ENCODE results near the gene PARD6A.

The PARD6A gene

DNA sequence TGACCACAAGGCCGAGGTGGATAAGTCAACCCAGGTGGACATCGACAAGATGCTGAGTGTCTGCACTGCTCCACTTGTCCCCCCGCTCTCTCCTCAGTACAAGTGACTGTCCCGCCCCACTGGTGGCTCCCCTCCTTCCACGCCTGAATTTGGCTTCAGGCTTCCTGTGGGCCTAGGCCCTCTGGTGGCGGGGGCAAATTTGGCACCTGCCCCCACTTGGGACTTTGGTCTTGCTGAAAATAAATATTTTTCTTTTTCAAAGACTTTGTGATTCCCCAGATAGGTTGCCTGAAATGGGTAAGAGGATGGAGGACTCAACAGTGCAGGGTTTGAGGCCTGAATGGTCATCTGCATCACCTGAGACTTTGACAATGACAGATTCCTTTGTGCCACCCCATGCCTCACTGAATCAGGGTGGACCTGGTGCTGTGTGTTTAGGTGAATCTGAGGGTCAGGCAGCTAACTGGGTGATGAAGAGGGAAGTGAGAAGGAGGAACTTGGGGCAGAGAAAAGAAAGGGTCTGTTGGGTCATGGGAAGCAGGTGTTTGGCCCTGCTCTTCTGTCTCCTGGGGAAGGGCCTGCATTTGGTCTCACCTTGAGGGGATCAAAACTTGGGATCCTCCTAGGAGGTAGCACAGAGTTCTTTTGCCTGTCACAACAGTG lies 7.9 kb downstream of the PARD6A start:
- TF ChIP-seq, protein P1, sequence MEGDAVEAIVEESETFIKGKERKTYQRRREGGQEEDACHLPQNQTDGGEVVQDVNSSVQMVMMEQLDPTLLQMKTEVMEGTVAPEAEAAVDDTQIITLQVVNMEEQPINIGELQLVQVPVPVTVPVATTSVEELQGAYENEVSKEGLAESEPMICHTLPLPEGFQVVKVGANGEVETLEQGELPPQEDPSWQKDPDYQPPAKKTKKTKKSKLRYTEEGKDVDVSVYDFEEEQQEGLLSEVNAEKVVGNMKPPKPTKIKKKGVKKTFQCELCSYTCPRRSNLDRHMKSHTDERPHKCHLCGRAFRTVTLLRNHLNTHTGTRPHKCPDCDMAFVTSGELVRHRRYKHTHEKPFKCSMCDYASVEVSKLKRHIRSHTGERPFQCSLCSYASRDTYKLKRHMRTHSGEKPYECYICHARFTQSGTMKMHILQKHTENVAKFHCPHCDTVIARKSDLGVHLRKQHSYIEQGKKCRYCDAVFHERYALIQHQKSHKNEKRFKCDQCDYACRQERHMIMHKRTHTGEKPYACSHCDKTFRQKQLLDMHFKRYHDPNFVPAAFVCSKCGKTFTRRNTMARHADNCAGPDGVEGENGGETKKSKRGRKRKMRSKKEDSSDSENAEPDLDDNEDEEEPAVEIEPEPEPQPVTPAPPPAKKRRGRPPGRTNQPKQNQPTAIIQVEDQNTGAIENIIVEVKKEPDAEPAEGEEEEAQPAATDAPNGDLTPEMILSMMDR (IDR thresholded peaks at IDR 0.05; ENCODE audit: extremely low read depth, missing control alignments), result peak; percentile 9

DNA sequence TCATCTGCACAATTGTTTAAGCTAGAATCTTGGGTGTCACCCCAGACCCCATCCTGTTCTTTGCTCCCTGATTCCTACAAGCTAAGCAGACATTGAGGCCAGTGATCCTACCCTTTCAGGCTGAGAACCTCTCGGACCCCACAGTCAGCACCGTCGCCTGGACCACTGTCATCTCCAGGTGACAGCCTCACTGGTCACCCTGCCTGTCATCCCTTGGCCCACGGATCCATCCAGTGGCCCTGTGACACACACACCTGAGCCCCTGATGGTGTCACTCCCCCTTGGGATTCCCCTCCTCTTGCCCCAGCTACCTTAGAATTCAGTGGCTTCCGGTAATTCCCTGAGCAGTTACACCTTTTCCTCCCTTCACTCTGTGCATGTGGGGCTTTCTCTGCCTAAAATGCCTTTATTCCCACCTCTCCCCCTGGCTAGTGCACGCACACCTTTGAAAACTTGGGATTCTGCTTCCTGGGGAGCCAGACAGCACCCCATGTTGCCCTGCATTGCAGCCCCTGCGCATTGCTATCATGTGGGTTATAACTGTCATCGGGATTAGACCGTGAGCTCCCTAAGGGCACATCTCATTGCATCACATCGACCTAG lies 8.8 kb downstream of the PARD6A start:
- TF ChIP-seq, protein P1 (IDR thresholded peaks at IDR 0.05; ENCODE audit: extremely low read depth, missing control alignments), result no peak
- DNase-seq (ENCODE audit: low spot score), result no peak

More for the DNA sequence above, 7.9 kb downstream of the PARD6A start:
- no peak for DNase-seq (ENCODE audit: low spot score)

DNA sequence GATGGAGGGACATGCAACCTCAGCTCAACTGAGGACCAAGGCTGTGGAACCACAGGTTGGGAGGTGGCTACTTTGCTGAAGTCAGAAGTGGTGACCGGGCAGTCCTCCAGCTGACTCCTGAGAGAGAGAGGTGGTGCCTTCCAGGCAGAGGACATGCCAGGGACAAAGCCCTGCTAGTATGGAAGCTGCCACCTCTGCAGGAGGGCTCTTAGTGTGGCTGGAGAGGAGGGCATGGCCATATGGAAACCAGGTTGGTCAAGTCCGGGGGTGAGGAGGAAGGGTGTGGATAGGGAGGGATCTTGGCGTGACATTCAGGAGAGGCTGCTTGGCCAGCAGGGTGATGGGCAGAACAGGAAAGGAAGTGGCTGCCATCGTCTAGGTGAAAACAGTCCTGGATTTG lies 11.5 kb downstream of the PARD6A start:
- TF ChIP-seq, protein P1 (IDR thresholded peaks at IDR 0.05; ENCODE audit: extremely low read depth, missing control alignments), result no peak
- no peak for DNase-seq (ENCODE audit: low spot score)

DNA sequence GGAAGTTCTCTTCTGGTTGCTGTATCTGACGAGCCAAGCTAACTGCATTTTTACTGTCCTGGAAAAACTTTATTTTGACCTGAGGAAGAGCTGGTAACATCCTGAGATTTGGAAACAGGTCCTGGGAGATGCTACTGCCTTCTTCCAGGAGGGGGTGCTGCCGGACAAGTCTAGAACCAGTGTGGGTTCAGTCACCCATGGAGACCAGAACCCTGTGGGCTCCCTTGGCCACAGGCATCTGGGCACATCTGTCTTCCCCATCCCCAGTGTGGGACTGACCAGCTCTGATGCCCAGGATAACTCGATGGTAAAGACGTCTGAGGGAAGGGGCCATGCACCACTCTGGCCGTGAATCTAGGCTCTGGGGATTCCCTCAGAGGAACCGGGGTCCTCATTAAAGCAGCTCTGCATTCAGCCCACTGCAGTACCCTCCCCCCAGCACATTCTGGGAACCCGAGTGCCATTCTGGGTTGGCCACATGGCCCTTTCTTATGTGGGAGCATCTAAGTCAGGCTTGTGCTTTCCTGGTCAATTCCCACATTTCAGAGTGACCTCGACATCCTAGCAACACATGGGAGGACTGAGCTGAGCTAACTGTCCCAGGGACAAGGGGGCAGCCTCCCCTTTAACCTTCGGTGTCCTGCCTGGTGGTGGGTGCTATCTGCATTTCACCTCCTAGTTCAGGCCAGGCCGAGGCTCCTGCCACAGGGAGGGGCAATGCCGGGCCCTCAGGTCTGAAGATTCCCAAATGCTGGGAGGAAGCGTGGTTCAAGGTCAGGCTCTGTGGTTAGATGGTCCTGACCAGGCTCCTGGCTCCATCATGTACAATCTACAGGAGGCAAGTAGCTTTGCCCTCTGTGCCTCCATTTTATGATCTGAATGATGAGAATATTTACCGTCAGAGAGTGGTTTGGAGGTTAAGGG lies 12.2 kb downstream of the PARD6A start:
- TF ChIP-seq, protein P1 (IDR thresholded peaks at IDR 0.05; ENCODE audit: extremely low read depth, missing control alignments), result peak; percentile 71
- peak; percentile 83 for DNase-seq (ENCODE audit: low spot score)

DNA sequence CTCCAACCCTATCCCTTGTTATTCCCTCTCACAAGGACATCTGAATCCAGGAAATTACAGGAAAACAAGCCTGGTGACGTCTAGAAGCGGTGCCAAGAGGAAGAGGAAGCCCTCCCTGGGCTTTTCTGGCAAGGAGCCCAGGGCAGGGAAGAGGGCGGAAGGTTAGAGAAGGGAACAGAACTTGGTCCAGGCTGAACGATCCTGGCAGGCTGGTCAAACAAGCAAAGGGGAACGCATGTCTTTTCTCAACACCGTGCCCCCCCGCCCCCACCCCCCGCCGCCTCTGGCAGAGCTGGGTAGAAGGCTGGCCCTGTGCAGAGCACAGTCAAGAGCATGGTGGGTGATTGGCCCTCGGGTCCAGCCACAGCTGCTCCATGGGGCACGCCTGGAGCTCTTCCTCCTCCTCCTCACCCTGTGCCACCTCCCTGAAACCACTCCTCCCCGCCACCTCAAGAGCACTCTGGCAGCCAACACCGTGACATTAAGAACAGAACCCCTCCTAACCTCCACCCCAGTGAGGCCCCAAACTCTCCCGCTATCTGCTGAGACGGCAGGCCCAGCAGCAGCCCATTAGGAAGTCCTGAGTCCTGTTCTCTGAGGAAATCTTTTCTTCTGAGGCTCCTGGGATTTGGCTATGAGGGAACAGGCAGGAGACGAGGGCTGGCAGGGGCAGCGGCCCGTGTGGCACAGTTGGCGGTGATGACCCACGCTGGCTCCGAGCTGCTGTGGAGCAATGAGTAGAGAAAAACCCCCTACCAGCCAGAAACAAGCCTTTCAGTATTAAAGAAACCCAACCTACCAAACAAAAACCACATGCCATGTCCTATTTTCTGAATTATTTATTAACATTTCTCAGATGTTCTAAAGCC lies 13.2 kb downstream of the PARD6A start:
- TF ChIP-seq, protein P1 (IDR thresholded peaks at IDR 0.05; ENCODE audit: extremely low read depth, missing control alignments), result no peak
- DNase-seq (ENCODE audit: low spot score), result no peak

DNA sequence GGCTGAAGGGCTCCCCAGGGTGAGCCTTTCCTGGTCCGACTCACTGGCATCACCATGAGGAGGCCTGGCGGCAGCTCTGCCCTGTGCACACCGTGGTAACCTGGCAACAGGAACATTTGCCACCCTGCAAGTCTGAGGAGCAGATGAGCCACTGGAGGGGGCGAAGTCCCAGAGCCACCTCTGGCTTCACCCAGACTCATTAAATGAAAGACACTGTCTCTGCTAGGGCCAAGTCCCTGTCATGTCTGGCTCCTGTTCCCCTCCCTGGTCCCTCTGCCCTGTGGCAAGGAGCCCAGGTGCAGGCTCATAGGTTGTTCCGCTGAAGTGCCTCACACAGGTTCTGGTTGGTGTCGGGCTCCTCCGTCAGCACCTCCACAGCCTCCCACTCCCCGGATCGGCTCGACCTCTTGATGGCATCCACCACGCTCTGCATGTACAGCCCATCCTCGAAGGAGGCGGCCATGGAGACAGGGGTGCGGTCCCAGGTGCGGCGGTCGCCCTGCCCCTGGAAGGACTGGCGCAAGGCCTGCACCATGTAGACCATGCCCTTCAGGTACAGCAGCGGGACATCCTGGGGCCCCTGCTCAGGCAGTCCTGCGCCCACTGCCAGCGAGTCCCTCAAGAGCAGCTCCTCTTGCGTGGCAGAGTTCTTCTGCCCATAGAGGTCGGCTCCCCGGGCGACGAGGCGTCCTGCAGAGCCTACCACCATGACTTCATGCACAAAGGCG lies 14.3 kb downstream of the PARD6A start:
- TF ChIP-seq, protein P1 (IDR thresholded peaks at IDR 0.05; ENCODE audit: extremely low read depth, missing control alignments), result no peak
- DNase-seq (ENCODE audit: low spot score), result no peak
